Measurements from ENCODE around the gene ARHGEF26. TPM values are rescaled to one million over a fixed set of nuclear protein-coding genes. Genes with fewer than 3 reads are reported as not detected.
A peak's percentile ranks its signal among the peaks of the same experiment; 100 is the strongest.

ARHGEF26 gene
- total RNA-seq, 1 donor from 2014 or later = 0.13 TPM

DNA sequence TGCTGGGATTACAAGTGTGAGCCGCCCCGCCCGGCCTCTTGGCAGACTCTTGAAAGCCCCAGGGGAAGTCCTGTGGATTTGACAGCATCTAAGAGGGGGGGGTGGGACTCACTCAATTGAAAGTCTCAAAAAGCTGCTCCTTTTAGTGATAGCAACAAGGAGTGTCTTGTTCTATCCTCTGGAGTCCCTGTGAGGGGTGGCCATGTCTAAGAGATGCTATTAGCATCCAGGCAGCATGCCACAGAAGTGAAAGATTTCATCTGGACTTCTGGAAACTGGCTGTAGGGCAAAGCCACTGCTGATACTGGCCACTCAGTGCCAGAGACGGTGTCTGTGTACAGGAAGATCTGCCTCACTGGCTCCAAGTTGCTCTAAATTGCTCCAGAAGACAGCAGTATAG, 129.1 kb downstream of the ARHGEF26 start:
- DNase-seq (ENCODE audit: low read depth, low spot score) = no peak

DNA sequence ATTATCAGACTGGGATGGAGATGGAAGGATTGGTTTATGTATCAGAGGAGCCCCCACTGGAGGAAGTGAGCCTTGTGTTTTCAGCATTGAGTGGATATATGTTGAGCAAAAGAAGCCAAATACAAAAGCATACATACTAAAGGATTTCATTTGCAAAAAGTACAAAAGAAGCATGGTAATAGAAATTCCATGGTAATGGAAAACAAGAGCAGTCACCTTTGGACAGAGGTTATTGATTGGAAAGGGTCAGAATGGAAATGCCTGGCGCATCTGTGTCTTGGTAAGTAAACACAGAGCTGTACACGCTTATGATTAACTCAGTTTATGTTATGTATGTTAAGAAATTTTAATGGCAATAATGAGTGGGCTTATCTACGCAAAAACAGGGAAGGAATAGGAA, 130.4 kb downstream of the ARHGEF26 start:
- no peak for DNase-seq (ENCODE audit: low read depth, low spot score)

DNA sequence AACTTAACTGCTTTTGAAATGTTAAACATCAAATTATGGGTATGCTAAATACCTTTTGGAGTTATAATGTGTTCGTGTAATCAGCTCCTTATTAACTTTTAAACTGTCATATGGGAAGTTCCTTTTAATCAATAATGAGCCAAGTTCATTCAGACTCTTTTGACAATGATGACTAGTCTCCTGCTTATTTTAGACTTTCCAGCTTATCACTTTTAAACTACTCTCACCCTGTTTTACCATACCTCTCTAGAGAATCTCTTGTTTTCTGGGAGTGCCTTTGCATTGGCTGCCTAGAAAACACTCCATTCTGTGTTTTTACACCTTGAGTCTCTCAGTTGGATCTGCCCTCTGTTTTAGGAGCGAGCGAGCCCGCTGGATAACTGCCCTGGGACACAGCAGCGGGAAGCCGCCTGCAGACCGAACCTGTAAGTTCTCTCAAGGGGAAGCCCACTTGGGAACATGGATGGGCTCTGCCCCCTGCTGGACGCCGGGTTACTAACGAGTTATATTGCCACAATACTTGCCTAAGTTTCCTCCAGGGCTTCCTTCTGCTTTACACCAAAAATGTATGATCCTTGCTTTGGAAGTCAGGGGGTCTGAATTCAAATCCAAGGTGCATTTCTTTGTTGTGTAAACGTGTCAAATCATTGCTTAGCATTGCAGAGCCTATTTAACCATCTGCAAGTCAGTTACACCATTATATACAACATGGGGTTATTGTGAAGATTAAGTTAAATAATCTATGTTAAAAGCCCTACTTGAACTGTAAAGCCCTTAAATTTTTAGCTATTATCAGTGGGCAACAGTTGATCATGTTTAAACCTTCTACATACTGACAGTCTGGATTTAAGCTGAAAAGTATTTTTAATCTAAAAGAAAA, 131.8 kb downstream of the ARHGEF26 start:
- peak; percentile 57 for DNase-seq (ENCODE audit: low read depth, low spot score)

- no peak for DNase-seq (ENCODE audit: low read depth, low spot score)
Observed at GRCh38 chr3:154254527-154254926, 133.3 kb downstream of the ARHGEF26 start.

DNA sequence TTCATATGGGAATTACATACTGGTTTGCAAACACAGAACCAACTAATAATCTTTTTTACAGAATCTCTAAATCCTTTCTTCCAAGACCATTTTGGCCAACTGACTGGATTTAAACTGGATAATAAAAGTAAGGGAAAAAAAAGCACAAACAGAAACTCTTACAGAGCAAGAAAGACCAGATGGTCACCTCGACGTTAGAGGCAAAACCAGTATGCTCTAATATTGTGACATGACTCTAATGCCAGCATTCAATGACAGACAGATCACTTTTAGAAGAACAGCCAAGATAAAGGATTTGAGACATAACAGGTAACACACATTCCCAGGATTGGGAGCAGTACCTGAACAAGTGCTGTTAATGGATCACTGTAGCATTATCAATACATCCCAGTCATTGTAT, 152.2 kb downstream of the ARHGEF26 start:
- no peak for DNase-seq (ENCODE audit: low read depth, low spot score)

DNA sequence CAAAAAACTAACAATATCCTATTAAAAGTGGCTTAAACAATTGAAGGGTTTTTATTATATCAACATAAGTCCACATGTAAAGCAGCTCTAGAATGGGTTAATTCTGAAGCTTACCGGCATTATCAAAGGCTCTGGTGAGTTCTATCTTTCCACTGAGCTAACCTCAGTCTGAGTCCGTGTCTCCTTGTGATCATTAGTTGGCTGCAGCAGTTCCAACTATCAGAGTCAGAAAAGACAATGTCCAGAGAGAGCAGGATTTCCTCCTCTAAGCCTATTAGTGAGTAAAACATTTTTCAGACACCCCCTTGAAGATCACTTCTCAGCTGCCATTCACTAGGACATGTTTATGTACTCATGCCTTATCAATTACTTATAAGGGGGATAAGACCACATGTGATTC, 153.2 kb downstream of the ARHGEF26 start:
- DNase-seq (ENCODE audit: low read depth, low spot score) = no peak

DNA sequence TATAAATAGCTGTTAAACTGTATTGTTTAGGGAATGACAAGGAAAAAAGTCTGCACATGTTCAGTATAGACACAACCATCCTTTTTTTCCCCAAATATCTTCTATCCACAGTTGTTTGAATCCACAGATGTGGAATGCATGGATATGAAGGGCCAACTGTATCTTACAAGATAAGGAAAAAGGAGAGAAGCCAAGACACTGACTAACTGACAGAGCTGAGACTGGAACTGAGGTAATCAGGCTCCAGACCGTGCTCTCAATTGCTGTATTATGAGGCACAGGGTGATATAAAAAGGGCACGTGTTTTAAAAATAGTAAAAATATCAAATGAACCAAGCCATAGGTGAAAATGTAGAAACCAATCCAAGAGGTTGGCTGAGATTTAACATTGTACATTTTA, 154.1 kb downstream of the ARHGEF26 start:
- no peak for DNase-seq (ENCODE audit: low read depth, low spot score)

GRCh38 chr3:154275965-154276364, 154.8 kb downstream of the ARHGEF26 start:
- DNase-seq (ENCODE audit: low read depth, low spot score) = no peak

DNA sequence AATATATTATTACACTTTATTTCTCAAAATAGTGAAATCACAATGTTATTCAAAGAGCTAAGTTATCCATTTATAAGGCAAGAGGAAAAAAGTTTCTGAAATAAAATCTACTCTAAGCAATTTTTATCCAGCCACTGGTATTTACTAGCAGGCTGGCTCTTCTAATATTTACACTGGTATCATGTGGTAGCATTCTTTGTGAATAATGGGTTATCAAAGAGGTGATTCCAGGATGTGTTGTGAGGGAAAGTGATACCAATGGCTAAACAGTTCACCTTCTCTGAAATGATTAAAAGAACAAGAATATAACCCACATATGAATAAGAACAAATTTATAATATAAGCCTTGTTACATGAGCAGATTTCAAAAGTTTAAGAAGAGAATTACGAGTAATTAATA, 159.0 kb downstream of the ARHGEF26 start:
- no peak for DNase-seq (ENCODE audit: low read depth, low spot score)

GRCh38 chr3:154285221-154285620, 164.0 kb downstream of the ARHGEF26 start:
- DNase-seq (ENCODE audit: low read depth, low spot score) = no peak

DNA sequence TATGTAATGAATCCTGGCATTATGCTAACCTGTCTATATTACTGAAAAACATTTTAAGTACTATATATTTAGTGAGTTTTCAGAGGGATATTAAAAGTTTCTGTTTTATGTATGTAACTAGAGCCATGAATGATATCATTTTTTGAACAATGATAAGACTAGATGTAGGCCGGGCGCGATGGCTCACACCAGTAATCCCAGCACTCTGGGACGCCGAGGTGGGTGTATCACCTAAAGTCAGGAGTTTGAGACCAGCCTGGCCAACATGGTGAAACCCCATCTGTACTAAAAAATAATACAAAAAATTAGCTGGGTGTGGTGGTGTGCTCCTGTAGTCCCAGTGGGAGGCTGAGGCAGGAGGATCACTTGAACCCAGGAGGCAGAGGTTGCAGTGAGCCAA, 169.0 kb downstream of the ARHGEF26 start:
- no peak for DNase-seq (ENCODE audit: low read depth, low spot score)

- DNase-seq (ENCODE audit: low read depth, low spot score) = no peak
Observed at GRCh38 chr3:154294016-154294415, 172.8 kb downstream of the ARHGEF26 start.

DNA sequence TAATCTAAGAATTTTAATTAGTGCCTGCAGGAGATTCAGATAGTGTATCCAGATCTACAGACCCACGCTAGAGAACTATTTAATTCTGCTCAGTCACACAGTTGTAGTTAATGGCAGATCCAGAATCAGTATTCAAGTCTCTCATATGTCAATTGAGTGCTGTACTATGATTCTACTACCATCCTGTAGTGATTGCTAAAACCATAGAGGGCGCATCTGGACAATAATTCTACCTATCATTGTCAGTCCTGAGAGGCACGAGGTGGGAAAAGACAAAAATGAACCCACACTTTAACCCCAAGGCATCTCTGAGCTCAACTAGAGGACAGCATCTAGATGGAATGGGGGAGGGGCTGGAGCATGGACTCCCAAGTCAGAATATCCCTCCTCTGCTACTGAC, 180.4 kb downstream of the ARHGEF26 start:
- no peak for DNase-seq (ENCODE audit: low read depth, low spot score)

GRCh38 chr3:154304116-154304786, 183.1 kb downstream of the ARHGEF26 start:
- DNase-seq (ENCODE audit: low read depth, low spot score) = no peak

GRCh38 chr3:154304936-154305335, 183.7 kb downstream of the ARHGEF26 start:
- DNase-seq (ENCODE audit: low read depth, low spot score) = no peak

GRCh38 chr3:154307363-154307762, 186.2 kb downstream of the ARHGEF26 start:
- no peak for DNase-seq (ENCODE audit: low read depth, low spot score)

Other genes with a start within 250 kb of the ARHGEF26 start
- 29.8 and 45.3 TPM in 2 replicates for gene DHX36, start 203.1 kb downstream of the ARHGEF26 start, total RNA-seq

Data from pulmonary artery endothelial cell (primary cell).